HG02840 (cell line): Measurements from ENCODE around the gene ASTN2.
"Not testable (repeated sequence)": the region's sequence is repeated elsewhere in the genome, so short reads cannot be mapped to it uniquely, and the experiment has no call there.

Experiments used
- ATAC-seq: cut with Tn5 transposase; IDR thresholded peaks from one replicate; pipeline ENCODE4 v1.9.1; 2021; ENCODE audit warnings: mild to moderate bottlenecking, moderate library complexity, moderate number of reproducible peaks; ENCODE audit not compliant: unreplicated experiment, low FRiP score

Gene ASTN2

GRCh38 chr9:116464423-116464822, 950.4 kb downstream of the ASTN2 start:
- ATAC-seq, result no peak

GRCh38 chr9:116461632-116462031, 953.2 kb downstream of the ASTN2 start:
- no peak for ATAC-seq

- no peak for ATAC-seq
Measured at GRCh38 chr9:116460026-116460425, 954.8 kb downstream of the ASTN2 start.

DNA sequence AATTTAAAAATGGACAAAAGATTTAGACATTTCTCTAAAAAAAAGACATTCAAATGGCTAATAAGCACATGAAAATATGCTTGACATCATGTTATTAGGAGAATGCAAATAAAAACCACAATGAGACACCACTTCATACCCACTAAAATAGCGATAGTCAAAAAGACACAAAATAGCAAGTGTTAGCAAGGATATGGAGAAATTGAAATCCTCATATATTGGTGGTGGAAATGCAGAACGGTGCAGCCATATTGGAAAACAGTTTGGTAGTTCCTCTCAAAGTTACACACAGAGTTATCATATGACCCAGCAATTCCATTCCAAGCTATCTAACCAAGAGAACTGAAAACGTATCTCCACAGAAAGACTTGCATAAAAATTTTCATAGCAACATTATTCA, 955.3 kb downstream of the ASTN2 start:
- ATAC-seq, result no peak

DNA sequence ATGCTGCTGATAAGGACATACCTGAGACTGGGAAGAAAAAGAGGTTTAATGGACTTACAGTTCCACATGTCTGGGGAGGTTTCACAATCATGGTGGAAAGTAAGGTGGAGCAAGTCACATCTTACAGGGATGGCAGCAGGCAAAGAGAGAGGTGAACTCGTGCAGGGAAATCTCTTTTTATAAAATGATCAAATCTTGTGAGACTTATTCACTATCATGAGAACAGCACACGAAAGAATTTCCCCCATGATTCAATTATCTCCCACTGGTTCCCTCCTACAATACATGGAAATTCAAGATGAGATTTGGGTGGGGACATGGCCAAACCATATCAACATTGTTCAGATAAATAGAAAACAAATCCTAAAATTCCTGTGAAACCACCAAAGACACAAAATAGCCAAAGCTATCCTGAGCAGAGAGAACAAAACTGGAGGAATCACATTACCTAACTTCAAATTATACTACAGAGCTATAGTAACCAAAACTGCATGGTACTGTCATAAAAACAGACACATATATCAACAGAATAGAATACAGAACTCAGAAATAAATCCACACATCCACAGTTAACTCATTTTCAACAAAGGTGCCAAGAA, 958.3 kb downstream of the ASTN2 start:
- ATAC-seq, result no peak

DNA sequence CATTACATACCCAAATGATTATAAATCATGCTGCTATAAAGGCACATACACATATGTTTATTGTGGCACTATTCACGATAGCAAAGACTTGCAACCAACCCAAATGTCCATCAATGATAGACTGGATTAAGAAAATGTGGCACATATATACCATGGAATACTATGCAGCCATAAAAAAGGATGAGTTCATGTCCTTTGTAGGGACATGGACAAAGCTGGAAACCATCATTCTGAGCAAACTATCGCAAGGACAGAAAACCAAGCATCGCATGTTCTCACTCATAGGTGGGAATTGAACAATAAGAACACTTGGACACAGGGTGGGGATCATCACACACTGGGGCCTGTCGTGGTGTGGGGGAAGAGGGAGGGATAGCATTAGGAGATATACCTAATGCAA, 960.3 kb downstream of the ASTN2 start:
- ATAC-seq, result not testable (repeated sequence)

DNA sequence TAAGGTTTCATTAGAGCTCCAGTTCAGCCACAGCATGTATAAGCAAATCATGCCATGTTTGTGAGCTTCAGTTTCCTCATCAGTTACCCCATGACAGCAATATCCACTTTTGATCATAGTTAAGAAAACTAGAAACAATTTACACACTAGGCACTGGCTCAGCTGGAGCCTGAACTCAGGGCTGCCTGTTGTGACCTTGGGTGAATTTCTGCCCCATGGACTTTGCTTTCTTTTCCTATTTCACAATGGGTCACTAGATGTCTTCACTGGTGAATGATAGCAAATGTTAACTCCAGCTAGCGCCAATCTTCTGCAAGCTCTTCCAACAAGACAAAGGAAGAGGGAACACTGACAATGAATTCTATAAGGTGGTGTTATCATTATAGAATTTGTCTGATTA, 961.1 kb downstream of the ASTN2 start:
- ATAC-seq, result no peak

- no peak for ATAC-seq
Measured at GRCh38 chr9:116452634-116453033, 962.2 kb downstream of the ASTN2 start.

- no peak for ATAC-seq
Measured at GRCh38 chr9:116452227-116452626, 962.6 kb downstream of the ASTN2 start.

DNA sequence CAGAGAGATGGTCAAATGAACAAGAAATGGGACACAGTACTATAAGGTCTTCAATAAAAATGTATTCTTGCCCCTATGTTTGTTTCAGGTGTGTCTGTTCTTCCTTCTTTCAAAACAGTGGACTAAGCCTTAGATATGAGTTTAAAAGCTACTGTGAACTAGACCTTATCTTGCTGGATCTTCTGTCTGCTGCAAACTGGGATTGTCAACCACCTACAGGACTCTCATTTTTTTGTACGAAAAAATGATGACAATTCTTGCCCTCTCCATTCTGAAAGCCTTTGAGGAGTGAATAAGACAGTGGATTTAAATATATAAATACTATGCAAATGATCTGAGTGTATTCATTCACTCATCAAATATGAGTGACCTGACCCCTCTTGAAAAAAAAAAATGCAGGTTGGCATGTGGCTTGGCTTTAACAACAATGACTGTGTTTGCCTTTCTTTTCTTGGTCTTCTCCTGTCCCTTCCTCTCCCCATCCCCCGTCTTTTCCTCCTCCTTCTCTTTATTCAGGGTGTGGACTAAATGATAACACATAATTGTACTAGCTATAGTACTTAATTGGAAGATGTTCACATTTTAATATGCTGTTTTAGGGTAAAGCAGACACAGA, 963.2 kb downstream of the ASTN2 start:
- ATAC-seq, result no peak

GRCh38 chr9:116450378-116451139, 964.3 kb downstream of the ASTN2 start:
- ATAC-seq, result no peak

DNA sequence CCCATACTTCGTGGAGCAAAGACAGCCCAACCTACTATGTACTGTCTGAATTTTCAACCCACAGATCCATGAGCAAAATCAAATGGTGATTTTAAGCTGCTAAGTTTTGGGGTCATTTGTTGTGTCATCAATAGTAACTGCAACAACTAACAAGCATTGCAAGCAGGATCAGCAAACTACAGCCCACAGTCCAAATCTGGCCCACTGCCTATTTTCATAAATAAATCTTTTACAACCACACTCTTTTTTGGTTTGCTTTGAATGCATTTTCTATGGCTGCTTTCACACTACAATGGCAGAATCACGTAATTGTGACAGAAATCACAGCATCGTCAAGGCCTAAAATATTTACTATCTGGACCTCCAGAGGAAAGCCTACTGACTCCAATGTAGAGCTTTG, 964.9 kb downstream of the ASTN2 start:
- no peak for ATAC-seq

- no peak for ATAC-seq
Measured at GRCh38 chr9:116448431-116448830, 966.4 kb downstream of the ASTN2 start.

DNA sequence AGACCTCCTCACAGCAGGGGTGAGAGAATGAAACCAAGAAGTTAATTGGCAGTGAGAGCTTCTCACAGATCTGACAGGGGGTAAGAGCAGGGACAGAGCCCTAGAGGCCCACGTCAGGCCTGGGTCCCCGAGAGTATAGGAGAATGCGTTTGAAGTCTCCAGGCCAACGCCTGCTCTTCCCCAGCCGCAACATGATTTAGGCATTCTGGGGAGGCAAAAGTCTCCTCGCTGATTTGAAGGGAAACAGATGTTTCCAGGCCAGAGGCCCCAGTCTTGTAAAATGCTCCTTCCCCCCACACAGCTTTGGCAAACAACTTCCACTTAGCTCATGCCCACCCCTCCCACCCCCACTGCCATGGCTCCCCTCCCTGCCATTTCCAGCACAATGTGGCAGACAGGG, 966.9 kb downstream of the ASTN2 start:
- no peak for ATAC-seq

DNA sequence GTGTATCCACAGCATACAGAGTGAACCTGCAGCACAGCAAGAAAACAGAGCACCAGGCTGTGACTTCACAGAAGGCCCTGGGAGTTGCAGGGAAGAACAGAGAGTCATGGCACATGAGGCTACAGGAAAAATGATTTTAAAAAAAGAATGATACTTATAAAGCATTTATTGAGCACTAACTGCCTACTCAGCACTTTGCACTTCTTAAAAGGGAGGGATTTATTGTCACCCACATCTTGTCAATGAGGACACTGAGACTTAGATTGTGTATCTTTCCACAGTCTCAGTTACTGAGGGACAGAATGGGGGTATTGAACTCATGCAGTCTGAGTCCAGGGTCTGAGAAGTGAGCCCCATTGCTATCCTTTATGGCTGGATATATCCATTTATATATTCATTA, 972.3 kb downstream of the ASTN2 start:
- no peak for ATAC-seq

GRCh38 chr9:116437411-116438370, 977.2 kb downstream of the ASTN2 start:
- no peak for ATAC-seq

DNA sequence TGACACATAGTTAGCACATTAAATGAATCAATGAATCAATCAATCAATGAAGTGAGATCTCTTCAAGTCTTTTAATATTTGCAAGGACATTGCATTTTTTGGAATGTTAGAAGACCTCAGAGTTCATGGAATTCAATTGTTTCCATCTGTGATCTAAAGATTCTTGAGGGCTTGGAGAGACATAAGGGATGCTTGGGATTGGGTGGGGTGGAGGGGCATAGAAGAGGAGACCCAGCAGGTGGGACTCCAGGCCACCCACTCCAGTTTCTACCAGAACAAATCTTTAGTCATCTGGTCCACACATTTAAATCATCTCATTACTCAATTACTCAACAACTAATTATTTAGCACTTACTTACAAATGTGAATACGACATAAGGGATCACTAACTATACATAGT, 978.7 kb downstream of the ASTN2 start:
- ATAC-seq, result no peak

DNA sequence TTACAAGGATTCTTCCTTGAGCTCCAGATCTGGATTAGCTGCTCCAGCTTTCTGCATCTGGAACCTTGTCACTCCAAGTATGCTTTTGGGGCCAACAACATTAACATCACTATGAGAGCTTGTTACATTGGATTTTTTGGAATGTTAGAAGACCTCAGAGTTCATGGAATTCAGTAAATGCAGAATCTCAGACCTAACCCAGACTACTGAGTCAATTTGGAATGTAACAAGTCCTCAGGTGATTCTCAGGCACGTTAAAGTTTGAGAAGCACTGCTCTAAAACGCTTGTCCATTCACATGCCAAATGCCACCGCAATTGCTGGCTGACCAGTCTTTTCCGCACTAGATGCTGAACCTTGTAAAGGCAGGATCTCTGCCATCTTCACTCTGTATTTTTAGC, 979.2 kb downstream of the ASTN2 start:
- ATAC-seq, result no peak

GRCh38 chr9:116434314-116434713, 980.5 kb downstream of the ASTN2 start:
- no peak for ATAC-seq

DNA sequence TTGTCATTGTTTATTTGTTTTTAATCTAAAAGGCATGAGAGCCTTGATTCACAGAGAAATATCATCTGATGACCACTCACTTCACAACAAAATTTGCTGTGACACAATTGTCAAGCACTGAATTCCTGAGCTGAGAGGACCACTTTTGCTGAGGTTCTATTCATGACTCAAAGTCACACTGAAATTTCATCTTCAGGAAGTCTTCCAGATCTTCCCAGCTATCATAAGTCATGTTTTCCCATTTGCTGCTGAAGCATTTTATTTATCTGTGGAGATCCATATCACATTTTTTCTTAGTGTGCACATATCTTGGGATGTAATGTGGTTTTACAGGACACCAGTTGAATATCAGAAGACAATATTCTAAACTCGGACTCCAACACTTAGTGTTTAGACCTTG, 982.8 kb downstream of the ASTN2 start:
- no peak for ATAC-seq

DNA sequence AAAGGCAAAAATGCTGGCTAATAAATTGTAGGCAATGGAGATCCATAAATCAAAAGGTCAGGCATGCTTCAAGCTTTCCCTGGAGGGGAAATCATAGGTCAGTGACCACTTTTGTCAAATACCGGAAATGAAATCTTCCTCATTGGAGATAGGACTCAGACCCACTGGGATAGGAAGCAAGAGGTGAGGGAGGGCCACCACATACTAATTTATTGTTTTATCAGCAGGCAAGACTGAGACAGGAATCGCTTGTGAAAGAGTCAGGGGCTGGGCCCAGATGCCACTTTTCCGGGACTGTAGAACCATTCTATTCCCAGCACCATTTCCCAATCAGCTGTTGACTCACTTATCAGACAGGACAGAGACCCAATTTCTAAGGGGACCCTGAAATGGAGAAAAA, 984.0 kb downstream of the ASTN2 start:
- ATAC-seq, result no peak
